Activated CD4-positive, alpha-beta T cell treated with anti-CD3 and anti-CD28 coated beads, Interleukin-2, amount 50 U/mL, for 4 hours (primary cell): ENCODE results near the gene ROCK1.
"Not testable (repeated sequence)": the region's sequence is repeated elsewhere in the genome, so short reads cannot be mapped to it uniquely, and the experiment has no call there.

ENCODE experiments used
- DNase-seq, 2 experiments: peaks; one replicate each; pipeline ENCODE4 v3.0.0-alpha.2; 2020

Gene ROCK1

DNA sequence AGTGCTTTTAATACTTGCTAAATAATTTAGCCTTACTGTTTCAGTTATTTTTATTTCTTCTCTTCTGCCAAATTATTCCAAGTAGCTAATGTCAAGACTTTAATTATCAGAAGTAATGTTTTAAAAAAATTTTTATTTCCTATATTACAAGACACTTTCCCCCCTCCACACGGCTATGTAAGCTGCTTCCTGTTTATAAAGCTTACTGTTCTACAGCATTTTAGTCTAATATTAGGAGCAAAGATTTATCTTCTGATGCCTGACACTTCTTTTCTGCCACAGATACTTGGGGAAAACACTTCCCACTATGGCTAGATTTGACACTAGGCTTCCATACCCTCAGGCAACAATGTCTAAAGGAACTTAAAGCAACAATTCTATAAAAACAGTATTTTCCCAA lies 62.3 kb downstream of the ROCK1 start:
- DNase-seq, result no peak

DNA sequence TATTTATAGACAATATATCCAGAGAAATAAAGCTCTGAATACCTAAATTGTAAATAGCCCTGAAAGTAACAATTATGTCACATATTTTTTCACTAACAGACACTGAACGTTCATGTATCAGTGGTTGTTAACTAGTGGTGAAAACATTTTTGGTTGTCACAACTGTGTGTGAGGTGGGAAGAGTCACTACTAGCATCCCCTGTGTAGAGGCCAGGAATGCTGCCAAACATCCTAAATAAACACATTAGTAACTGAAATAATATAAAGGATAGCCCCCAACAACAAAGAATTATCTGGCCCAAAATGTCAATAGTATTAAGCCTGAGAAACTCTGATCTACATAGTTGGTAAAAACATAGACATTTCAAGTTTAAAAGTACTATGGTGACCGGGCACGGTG lies 64.5 kb downstream of the ROCK1 start:
- no peak for DNase-seq

DNA sequence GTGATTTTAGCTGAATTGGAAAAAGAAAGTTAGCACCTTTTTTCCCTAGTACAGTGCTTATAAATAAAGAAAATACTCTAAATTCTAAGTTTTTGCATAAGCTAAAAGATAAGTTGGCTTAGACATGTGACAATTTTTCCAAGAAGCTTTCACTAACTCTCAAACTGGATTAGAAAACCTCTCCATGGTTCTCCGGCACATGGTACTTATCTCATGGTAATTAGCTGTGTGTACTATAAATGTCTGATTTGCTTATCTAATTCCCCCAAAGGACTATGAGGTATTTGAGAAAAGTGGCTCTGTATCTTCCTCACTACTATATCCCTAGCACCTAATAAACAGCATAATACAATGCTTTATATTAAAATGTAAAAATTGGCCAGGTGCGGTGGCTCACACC lies 71.1 kb downstream of the ROCK1 start:
- DNase-seq, result no peak

DNA sequence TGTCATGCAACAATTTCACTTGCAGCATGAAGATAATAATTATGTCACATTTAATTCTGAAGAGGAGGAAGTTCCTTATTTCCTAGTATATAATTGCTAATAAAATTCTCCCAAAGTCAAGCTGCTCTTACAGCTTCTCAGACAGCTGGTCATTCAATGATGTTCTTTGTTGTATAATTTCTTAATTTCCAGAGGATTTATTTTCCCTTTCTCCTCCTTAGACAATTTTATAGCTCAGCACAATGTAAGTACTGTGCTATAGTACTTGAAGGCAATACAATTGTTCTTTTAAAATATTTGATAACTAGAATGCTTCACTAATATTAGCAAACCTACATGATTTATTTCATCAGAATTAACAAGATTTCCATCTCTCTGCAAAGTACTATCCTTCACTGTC lies 73.4 kb downstream of the ROCK1 start:
- no peak for DNase-seq

DNA sequence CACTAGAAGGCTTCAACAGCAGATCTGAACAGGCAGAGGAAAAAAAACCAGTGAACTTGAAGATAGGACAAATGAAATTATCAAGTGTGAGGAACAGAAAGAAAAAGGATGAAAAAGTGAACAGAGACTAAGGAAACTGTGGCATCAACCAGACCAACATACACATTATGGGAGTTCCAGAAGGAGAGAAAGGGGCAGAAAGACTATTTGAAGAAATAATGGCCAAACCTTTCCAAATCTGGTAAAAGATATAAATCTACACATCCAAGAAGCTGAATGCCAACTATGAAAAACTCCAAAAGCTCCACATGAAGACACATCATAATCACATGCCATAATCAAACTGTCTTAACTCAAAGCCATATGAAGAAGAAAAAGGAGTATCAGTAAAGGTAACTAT lies 79.8 kb downstream of the ROCK1 start:
- no peak for DNase-seq

DNA sequence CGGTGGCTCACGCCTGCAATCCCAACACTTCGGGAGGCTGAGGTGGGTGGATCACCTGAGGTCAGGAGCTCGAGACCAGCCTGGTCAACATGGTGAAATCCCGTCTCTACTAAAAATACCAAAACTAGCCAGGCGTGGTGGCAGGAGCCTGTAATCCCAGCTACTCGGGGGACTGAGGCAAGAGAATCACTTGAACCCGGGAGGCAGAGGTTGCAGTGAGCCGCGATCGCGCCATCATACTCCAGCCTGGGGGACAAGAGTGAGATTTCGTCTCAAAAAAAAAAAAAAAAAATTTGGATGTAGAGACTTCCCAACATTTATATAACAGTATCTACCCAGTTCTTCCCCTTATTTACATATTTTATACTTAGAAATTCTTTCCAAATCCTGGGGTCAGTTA lies 93.4 kb downstream of the ROCK1 start:
- not testable (repeated sequence) for DNase-seq

DNA sequence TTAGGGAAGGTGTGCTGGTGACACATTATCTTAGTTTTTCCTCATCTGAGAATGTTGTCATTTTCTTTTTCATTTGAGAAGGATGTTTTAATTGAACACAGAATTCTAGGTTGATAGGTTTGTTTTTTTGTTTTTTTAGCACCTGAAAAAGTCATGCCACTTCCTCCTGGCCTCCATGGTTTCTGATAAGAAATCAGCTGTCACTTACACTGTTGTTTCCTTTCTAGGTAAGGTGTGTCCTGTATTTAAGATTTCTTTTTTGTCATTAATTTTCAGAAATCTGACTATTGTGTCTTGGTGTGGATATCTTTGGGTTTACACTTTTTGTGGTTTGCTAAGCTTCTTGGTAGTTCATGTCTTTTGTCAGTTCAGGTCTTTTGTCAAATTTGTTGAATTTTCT lies 99.3 kb downstream of the ROCK1 start:
- no peak for DNase-seq

DNA sequence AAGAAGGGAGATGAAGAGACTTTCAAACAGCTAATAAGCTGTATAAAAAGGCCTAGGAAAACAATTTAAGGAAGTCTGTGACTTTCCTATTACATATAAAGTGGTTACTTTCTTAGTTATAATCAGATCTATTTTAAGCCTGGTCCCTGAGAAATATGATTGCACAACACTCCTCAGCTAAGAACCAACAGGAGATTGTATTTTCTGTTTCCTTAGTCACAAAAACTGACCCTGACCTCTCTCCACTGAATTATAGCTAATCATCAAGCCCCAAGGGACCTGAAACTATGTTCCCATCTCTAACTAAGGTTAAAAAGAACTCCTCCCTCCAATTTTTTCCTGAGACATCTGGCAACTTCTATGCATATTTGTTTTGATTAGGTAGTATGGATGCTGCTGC lies 106.9 kb downstream of the ROCK1 start:
- no peak for DNase-seq

DNA sequence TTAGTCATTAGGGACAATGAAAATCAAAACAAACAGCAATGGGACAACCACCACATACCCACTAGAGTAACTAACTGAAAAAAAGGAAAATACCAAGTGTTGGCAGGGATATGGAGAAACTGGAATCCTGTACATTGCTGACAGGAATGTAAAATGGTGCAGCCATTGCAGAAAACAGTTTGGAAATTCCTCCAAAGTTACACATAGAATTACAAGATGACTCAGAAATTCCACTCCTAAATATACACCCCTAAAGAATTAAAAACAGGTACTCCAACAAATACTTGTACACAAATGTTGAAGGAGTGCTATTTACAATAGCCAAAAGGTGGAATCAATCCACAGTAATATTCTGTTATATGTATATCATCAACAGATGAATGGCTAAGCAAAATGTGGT lies 110.9 kb downstream of the ROCK1 start:
- no peak for DNase-seq

DNA sequence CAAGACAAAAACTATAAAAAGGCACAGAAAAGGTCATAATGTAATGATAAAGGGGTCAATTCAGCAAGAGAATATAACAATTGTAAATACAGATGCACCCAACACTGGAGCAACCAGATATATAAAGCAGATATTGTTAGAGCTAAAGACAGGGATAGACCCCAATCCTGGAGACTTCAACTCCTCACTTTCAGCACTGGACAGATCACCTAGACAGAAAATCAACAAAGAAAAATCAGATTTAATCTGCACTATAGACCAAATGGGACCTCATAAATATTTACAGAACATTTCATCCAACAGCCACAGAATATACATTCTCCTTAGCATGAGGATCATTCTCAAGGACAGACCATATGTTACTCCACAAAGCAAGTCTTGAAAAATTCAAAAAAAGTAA lies 114.2 kb downstream of the ROCK1 start:
- DNase-seq, result no peak

DNA sequence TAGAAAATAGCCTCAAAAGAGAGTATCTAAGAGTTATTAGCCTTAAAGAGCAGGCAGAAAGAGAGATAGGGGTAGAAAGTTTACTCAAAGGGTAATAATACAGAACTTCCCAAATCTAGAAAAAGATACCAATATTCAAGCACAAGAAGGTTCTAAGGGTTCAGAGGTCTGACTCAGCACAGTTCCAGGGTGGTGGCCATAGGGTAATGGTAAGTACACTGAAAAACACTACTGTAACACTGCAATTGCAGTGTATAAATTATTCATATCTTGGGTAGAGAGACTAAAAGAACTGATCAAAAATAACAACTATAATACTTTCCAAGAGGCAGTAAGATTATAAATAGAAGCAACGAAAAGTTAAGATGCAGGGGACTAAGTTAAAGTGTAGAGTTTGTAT lies 115.2 kb downstream of the ROCK1 start:
- DNase-seq, result no peak

DNA sequence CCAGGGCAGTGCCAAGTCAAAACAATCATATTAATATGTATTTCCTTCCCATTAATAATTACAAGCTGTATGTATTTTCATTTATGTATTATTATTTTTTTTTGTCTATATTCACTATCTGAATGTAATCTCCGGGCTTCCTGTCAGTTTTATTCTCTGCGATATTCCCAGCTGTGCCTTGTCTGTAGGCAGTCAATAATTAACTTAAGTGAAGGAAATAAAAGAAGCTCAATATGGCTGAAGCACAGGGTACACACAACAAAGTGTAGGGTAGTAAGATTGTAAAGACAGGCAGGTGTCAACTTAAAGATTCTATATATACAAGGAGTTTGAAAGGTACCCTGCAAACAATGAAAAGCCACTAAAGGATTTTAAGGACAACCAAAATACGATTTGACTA lies 122.9 kb downstream of the ROCK1 start:
- no peak for DNase-seq

DNA sequence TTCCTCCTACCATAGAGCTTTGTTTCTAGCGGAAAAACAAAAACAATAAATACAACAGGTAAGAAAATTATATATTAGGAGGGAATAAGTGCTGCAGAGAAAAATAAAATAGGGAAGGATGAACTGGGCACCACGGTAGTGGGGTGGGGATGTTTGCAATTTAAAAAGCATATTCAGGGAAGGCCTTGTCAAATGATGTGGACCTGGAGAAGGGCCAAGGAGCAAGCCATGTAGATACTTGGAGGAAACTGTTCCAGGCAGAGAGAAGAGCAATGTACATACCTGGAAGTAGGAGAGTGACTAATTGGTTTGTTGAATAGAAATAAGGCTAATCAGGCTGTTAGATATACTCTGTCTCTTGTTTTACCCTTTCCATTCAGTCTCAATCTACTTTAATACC lies 136.5 kb downstream of the ROCK1 start:
- no peak for DNase-seq

DNA sequence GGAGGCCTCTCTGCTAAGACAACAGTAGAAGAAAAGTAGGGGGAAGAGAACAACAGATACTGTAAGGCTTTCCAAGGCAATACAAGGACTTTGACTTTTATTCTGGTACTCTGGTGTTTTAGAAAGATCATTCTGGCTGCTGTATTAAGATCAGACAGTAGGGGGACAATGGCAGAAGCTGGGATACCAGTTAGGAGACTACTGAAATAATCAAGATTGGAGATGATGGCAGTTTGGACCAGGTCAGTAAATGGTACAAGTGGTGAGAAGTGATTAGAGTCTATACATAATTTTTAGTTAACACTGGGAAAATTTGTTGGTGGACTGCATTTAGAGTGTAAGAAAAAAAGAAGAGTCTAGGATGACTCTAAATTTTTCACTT lies 139.7 kb downstream of the ROCK1 start:
- DNase-seq, result no peak

DNA sequence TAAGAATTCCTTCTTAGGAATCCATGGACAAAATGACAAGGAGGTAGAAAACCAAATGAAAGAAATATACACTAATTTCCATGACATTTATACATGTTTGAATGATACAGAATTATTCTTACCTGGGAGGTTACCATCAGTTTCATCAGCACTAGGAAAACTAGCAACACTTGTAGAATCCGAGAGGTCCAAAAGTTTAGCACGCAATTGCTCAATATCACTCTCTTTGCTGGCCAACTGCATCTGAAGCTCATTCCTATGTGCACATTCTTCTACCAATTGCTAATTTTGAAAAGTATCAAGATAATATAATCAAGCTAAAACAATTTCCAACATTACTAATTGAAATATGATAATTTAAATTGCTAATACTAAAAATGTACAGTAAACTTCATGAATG lies 144.8 kb downstream of the ROCK1 start:
- no peak for DNase-seq

DNA sequence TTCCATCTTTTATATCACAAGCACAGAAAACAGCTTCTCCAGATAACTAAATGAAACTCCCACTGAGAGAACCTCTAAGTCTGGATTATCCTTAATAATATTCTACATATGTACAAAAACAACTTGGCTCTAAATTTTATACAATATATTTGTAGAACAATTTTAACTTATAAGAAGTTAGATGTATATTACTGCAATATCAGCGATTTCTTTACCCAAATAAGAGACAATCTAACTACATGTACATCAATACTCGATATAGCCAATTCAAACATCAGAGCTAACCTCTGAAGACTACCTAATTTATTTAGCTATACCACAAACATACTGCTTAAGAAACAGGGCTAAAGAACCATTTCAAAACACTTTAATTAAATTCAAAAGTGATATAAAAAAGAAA lies 148.6 kb downstream of the ROCK1 start:
- no peak for DNase-seq

DNA sequence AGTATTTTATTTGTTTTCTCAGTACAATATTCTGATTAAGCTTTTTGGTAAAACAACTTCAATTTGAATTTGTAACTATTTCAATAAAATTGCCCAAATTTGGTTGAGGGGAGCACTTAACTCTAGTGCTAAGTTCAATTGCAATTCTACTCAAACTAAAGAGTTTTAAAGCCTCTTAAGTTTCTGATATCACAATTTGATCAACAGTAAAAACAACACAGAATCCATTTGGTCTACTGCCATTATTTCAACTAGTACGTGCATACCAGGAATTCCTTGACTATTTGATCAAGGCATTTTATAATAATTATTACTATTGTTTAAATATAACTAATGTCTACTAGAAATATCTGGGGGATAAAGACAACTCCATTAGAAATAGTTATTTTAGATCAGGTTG lies 150.9 kb downstream of the ROCK1 start:
- DNase-seq, result no peak

DNA sequence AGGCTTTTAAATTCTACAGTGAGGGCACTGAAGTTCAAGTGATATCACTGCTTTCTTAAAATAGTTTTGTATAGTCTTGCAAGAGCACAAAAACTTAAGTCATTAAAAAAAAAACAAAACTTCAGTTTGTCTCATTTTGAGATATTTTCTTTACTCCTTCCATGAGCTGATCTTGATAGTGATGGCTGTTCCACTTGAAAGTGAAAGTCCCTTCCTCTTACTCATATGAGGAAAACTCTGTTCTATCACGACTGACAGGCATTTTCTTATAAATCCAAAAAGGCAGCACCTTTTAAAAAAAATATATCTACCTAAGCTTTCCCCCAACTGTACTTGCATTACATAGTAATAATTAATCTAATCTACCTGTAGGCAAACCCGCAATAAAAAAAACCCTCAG lies 160.8 kb downstream of the ROCK1 start:
- DNase-seq, result not testable (repeated sequence)
